IPS-11a (cell line): Measurements from ENCODE around the gene IRF2.
"Not testable (repeated sequence)": the region's sequence is repeated elsewhere in the genome, so short reads cannot be mapped to it uniquely, and the experiment has no call there.

Source experiments
- H3K4me3 ChIP-seq: one replicate; pipeline ENCODE4 v1.5.1; 2013; ENCODE audit warnings: low read depth, low read length, control low read depth

The IRF2 gene

DNA sequence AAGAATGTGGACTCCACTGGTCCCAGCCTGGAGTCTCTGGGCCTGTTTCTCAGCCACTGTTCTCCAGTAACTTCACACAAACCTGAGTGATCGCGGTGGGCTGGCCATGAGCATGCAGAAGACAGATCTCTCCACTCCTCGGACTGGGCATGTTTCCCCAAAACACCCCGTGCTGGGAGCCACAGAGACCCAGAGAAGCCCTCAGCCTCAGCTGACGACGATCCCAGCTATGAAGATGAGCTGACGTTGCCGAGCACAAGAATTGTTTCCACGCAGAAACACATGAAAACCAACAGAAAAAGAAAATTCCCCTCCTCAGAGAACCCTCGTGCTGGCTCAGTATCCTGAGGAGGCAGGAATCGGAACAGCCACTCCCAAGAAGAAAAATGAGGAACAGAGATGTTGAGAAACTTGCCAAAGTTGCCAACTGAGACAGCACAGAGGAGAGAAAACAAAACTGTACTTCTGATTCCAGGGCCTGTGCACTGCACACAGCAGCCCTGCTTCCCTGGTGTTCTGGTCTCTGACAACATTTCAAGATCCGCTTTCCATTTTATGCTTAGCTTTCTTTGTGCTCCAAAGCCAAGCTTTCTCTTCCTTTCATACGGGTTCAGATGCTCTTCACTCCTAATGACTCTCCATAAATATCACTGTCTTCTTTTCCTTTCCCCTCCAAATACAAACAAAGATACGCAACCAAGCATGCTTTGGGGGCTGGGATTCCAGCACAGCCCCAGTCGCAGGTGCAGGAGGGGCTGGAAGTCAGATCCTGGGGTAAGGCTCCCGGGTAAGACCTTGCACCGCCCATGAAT is 81.4 kb downstream of the IRF2 start:
- H3K4me3 ChIP-seq, result no peak overlapping the region

DNA sequence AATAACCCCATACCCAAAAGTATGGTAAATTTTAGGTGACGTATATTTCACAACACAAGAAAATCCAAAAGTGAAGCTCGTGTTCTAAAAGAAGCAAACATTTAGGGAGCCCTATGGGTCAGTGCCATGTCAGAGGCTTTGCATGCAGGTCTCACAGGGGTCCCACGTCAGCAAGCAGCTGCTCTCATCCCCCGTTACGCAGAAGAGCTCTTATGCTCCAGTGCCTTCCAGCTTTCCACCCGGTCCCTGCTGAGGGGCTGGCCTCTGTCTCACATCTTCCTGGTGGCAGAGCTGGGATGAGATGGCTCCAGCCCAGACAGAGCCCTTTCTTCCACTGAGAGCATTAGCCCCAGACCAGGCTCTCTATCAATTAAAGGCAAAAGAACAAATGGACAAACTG is 82.0 kb downstream of the IRF2 start:
- H3K4me3 ChIP-seq, result no peak overlapping the region

DNA sequence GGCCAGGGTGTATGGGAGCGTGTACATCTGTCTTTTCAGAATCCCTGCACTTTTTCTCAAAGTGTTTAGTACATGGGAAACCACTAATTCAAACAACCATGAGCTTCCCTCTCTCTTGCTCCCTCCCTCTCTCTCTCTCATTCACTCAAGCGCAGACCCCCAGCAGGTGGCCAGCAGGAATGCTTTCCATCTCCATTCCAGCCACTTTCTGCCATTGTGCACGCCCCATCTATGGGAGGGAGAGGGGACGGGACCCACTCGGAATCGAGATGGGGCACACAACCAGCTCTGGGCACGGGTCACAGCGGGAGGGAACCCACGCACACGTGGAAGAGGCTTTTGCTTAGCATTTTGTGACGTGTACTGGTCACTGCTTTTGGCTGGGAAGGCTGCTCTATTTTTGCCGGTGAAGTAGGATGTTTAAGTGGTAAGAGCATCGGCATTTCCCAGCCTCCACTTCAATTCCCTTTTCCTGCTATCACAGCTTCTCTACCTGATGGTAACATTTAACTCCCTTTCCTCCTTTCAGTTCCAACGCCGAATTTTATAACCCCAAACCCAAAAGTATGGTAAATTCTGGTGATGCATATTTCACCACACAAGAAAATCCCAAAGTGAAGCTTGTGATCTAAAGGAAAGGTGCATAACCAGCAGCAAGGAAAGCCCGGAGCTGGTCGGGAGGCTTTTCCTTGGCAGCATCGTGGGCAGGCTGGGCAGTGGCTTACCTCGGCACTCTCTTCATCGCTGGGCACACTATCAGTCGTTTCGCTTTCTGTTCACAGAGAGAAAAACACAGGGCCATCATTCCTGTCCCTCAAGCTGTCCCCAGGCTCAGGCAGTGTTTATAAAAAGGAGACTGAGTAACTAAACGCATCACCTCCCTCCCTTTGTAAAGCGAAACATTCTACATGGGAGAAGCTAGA is 84.1 kb downstream of the IRF2 start:
- H3K4me3 ChIP-seq, result no peak overlapping the region

- H3K4me3 ChIP-seq, result no peak overlapping the region
These were observed 86.2 kb downstream of the IRF2 start for GRCh38 chr4:184388106-184388505.

DNA sequence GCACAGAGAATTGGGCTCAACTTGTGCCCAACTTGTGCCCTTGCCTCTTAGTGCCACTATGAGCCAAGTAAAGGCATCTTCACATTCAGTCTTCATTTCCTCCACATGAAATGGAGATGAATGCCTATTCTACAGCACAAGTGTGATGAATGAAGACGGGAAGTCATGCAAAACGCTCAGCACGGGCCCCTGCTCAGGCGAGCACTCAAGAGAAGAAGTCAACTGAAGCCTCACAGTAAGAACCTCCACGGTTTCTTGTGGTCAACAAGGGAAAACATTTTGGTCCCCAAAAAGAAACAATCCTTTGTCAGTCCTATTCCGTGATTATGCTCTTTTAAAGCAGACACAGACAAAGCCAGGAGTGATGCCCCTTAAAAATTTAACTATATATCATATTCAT is 87.0 kb downstream of the IRF2 start:
- H3K4me3 ChIP-seq, result no peak overlapping the region

- no peak overlapping the region for H3K4me3 ChIP-seq
These were observed 88.0 kb downstream of the IRF2 start for GRCh38 chr4:184386271-184386781.

DNA sequence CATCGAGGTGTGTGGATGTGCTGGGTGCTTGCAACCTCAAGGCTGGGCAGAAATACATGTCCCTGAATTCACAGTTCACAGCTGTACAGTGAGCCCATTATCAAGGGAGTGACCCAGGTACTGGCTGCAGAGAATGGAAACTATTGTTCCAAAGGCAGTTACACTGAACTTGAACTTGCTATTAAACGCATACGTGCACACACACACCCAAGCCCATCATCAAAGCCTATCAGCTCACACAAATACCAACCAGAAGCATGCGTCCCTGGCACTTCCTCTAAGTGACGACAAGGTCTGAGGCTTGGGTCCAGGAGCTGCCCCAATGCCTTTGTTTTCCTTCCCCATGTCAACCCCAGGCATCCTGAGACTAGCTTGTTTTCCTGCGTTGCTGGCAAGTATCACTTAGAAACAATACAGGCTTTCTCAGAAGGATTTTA is 88.6 kb downstream of the IRF2 start:
- no peak overlapping the region for H3K4me3 ChIP-seq

DNA sequence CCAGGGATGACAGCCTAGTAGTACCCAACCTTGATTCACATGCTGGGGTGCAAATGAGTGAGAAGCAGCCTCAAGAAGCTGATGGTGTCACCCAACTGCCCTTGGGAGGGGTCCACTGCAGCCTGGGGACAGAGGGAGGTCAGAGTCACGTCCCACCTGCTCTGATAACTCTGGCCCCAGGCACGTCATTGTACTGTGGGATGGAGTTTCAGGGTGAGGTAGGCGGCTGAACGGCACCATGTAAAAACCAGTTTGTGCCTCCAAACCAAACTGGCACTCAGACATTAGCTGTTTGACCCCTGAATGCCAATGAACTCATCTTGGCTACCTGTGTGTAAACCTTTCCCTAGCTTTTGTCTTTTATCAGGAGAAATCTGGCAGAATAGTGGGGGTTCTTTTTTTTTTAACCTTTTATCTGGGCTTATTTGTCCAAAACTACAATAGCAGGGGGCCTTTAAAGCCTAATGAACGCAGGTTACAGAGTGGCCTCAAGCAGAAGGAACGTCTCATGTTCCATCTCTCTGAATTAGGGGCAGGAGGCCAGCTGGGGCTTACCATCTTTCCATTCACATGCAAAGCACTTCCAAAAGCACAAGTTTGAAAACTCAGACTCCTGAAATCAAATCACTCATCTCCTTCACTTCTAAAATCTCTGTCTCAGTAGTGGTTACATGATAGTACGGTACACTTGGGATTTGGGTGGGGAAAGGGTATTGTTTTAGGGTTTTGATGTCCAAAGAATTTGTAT is 89.4 kb downstream of the IRF2 start:
- no peak overlapping the region for H3K4me3 ChIP-seq

GRCh38 chr4:184384056-184384809 is 90.1 kb downstream of the IRF2 start:
- no peak overlapping the region for H3K4me3 ChIP-seq

- no peak overlapping the region for H3K4me3 ChIP-seq
These were observed 90.8 kb downstream of the IRF2 start for GRCh38 chr4:184383497-184384055.

GRCh38 chr4:184382189-184382846 is 92.0 kb downstream of the IRF2 start:
- no peak overlapping the region for H3K4me3 ChIP-seq

DNA sequence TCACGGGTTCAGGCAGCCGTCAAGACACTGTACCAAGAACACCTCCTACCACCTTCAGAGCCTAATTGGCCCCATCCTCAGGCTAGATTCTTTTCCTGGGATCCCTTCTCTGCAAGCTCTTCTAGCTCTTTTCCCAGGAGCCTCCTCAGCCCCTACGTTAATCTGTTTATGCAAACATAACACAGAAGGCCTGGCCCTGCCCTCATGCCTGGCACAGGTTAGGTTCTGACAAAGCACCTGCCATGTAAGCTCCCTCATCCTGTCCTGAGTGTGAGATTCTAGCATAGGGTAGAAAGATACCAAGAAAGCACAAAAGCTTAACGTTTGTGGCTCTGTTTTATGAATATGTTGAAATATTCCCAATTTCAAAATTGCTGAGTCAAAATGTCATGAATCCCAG is 93.6 kb downstream of the IRF2 start:
- no peak overlapping the region for H3K4me3 ChIP-seq

DNA sequence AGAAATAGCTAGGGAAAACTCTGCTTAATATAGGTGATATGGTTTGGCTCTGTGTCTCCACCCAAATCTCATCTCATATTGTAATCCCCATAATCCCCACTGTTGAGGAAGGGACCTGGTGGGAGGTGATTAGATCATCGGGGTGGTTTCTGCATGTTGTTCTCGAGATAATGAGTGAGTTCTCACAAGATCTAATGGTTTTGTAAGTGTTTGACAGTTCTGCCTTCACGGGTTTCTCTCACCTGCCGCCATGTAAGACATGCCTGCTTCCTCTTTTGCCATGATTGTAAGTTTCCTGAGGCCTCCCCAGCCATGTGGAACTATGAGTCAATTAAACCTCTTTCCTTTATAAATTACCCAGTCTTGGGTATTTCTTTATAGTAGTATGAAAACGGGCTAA is 94.1 kb downstream of the IRF2 start:
- not testable (repeated sequence) for H3K4me3 ChIP-seq

GRCh38 chr4:184376923-184377322 is 97.4 kb downstream of the IRF2 start:
- no peak overlapping the region for H3K4me3 ChIP-seq

- H3K4me3 ChIP-seq, result no peak overlapping the region
These were observed 98.1 kb downstream of the IRF2 start for GRCh38 chr4:184376126-184376838.

DNA sequence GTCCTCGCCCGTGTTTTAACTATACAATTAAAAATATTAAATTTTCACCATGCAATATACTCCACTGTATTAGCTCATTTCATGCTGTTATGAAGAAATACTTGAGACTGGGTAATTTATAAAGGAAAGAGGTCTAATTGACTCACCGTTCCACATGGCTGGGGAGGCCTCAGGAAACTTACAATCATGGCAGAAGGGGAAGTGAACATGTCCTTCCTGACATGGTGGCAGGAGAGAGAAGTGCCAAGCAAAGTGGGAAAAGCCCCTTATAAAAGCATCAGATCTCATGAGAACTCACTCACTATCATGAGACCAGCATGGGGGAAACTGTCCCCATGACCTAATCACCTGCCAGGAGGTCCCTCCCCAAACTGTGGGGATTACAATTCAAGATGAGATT is 98.7 kb downstream of the IRF2 start:
- not testable (repeated sequence) for H3K4me3 ChIP-seq

DNA sequence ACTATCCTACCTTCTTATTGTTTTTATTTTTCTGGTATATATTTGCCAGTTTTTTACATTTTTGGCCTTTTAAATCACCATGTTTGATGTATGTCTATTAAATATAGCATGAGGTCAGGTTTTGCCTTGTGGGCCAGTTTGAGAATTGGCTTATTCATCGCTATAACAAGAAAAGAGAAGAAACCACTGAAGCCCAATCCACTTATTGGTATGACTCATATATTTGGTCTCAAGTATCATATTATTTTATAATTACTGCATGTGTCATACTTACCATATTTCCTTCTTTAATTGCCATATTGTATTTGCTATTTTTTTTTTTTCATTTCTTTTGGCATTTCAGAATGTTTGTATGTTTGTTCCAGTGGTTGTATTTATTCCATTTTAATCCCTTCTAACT is 99.3 kb downstream of the IRF2 start:
- no peak overlapping the region for H3K4me3 ChIP-seq

- no peak overlapping the region for H3K4me3 ChIP-seq
These were observed 100.4 kb downstream of the IRF2 start for GRCh38 chr4:184373886-184374405.

- H3K4me3 ChIP-seq, result no peak overlapping the region
These were observed 103.0 kb downstream of the IRF2 start for GRCh38 chr4:184371390-184371787.
